Effector CD4-positive, alpha-beta T cell (primary cell): ENCODE measurements around the gene MRPL22.
"Not testable (repeated sequence)": the region's sequence is repeated elsewhere in the genome, so short reads cannot be mapped to it uniquely, and the experiment has no call there.

ENCODE experiments used
- DNase-seq: peaks from one replicate; pipeline ENCODE4 v3.0.0-alpha.2; 2020

The MRPL22 gene

DNA sequence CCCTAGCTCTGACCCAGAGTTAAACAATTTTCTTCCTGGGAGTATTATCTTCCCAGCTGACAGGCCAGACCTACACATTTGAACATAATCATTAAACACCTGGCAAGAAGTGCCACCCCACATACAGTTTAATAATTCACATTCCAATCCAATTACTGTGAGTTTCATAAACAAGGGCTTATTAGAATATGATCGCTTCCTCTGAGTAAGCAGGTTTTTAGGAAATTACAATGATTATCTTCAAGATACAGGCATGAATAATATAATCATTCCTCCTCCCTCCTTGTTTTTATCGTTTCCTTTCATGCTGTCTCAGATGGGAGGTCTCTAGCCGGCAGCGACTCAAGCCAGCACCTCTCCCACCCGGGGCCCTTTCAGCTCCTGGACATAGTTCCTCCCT is 56.9 kb downstream of the MRPL22 start:
- DNase-seq, result no peak

DNA sequence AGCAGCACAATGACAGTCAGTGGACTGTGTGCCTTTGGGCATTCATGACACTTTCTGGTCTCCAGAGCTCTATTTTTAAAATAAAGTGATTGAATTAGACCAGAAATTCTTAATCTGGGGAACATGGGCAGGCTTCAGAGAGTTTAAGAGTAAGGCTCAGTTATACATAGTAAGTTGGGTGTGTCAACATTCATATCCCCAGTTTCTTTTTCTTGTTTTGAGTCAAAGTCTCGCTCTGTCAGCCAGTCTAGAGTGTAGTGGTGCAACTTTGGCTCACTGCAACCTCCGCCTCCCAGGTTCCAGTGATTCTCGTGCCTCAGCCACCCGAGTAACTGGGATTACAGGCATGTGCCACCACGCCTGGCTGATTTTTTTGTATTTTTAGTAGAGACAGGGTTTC is 59.0 kb downstream of the MRPL22 start:
- no peak for DNase-seq

DNA sequence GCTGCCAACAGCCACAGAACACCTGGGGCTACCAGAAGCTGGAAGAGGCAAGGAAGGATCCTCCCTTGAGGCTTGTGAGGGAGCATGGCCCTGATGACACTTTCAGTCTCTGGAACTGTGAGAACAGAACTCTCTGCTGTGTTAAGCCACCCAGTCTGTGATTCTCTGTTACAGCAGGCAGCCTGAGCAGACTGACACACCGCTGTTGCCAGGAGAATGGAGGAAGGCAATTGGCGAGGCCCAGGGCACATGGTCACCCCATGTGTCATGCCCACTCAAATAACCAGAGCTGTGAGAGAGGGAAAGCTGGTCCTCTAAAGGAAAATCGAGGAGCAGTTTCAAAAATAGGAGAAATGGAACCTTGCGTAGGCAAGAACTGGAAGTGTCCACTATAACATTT is 60.6 kb downstream of the MRPL22 start:
- DNase-seq, result no peak

DNA sequence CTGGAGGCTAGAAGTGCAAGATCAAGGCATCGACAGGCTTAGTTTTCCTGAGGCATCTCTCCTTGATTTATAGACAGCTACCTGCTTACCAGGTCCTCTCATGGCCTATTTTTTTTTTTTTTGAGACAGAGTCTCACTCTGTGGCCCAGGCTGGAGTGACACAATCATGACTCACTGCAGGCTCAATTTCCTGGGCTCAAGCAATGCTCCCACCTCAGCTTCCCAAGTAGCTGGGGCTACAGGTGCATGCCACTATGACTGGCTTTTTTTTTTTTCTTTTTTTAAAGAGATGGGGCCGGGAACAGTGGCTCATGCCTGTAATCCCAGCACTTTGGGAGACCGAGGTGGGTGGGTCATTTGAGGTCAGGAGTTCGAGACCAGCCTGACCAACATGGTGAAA is 61.8 kb downstream of the MRPL22 start:
- not testable (repeated sequence) for DNase-seq

DNA sequence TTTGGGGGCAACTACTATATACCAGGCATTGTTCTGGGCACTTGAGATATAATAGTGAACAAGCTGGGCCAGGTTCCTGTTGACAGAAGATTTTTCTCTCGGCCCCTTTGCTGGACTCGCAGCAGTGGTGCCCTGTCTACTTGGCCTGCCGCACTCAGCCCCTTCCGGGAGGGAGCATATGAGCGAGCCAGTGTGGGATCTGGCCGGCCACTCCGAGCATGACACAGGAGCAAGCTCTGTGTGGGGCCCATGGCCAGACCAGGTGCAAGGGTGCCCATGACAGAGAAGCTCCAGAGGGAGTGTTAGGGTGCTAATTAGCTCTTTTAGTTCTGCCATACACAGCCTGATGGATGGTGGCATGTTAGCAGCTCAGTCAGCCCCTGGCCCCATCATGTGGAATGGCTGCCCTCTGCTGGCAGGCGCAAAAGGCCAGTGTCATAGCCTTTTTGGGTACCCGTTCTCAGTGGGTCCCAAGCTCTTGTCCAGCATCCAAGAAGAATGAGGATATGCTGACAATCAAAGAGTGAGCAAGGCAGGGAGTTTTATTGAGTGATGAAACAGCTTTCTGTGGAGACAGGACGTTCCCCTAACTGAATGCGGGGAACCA is 63.4 kb downstream of the MRPL22 start:
- no peak for DNase-seq

DNA sequence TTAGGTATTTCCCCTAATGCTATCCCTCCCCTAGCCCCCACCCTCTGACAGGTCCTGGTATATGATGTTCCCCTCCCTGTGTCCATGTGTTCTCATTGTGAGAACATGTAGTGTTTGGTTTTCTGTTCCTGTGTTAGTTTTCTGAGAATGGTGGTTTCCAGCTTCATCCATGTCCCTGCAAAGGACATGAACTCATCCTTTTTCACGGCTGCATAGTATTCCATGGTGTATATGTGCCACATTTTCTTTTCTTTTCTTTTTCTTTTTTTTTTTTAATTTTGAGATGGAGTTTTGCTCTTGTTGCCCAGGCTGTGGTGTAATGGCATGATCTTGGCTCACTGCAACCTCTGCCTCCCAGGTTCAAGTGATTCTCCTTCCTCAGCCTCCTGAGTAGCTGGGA is 65.4 kb downstream of the MRPL22 start:
- DNase-seq, result not testable (repeated sequence)

DNA sequence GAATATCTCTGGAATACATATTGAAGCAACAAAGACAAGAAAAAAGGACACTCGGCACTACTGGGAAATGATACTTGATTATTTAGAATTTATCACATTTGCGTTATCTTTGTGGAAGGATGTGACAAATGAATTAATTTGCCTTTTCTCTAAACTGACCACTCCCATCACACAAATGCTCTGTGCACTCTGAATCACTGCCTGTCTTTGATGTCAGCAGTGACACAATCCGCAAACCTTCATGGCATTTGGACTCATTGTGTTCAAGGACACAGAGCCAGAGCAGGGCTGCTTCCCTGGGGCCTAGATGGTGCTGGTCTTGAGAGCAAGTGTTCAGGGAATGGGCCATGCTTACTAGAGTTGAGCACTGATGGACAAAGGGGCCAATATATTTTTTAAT is 67.8 kb downstream of the MRPL22 start:
- DNase-seq, result no peak

DNA sequence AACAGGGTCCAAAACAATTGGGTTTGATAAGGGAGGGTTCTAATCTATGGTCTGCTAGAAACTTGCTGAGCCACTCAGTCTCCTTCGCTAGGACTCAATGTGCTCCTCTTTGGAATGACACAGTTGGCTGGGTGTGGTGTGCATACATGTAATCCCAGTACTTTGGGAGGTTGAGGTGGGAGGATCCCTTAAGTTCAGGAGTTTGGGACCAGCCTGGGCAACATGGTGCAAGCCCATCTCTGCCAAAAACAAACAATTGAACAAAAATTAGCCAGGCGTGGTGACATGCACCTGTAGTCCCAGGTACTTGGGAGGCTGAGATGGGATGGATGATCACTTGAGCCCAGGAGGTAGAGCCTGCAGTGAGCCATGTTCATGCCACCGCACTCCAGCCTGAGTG is 70.0 kb downstream of the MRPL22 start:
- DNase-seq, result no peak

DNA sequence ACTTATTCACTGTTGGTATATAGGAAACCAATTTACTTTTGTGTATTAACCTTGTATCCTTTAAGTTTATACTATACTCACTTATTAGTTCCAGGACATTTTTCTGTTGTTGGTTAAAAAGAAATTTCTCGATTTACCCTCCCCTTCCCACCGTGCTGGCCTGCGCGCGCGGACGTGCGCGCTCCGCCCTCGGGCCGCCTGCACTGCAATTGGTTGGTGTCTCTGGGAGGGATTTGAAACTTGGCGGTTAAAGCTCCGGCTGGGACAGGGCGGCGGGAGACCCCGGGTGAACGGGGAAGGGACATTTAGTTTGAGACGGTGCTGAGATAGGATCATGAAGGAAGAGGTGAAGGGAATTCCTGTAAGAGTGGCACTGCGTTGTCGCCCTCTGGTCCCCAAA is 72.7 kb downstream of the MRPL22 start, which contains the start of gene KIF4B:
Gene KIF4B (plus strand): TSS at position 230 of the 400 bp plus-strand sequence. CDS start 105 bp downstream, at position 335.
- no peak for DNase-seq

DNA sequence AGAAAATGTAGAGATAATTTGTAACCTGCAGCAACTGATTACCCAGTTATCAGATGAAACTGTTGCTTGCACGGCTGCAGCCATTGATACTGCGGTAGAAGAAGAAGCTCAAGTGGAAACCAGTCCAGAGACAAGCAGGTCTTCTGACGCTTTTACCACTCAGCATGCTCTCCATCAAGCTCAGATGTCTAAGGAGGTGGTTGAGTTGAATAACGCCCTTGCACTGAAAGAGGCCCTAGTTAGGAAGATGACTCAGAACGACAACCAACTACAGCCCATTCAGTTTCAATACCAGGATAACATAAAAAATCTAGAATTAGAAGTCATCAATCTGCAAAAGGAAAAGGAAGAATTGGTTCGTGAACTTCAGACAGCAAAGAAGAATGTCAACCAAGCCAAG is 74.4 kb downstream of the MRPL22 start:
- DNase-seq, result no peak

DNA sequence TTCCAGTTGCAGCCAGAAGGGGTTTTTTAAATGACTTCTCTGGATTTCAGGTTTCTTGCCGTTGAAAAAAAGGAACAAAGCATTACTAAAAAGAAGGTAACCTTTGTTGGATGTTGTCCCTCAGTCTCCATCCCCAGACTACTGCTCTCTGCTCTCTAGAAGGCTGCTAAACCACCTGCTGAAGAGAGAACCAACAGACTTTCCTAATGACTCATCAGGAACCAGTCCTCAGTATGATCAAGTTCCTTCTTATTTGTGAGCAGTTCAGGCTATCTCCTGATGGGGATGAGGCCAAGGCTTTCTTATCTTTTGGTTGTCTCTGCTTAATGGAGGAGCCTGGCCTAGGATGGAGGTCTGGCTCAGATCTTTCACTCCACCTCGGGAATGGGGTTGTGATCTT is 76.7 kb downstream of the MRPL22 start:
- no peak for DNase-seq
